ENCODE measurements around the gene EMC9. TPM values are rescaled to one million over a fixed set of nuclear protein-coding genes. Genes with fewer than 3 reads are reported as not detected.

Gene EMC9
- total RNA-seq, 4 donors from 2014 or later, result 13.6 to 18.8 (median 16.3) TPM

DNA sequence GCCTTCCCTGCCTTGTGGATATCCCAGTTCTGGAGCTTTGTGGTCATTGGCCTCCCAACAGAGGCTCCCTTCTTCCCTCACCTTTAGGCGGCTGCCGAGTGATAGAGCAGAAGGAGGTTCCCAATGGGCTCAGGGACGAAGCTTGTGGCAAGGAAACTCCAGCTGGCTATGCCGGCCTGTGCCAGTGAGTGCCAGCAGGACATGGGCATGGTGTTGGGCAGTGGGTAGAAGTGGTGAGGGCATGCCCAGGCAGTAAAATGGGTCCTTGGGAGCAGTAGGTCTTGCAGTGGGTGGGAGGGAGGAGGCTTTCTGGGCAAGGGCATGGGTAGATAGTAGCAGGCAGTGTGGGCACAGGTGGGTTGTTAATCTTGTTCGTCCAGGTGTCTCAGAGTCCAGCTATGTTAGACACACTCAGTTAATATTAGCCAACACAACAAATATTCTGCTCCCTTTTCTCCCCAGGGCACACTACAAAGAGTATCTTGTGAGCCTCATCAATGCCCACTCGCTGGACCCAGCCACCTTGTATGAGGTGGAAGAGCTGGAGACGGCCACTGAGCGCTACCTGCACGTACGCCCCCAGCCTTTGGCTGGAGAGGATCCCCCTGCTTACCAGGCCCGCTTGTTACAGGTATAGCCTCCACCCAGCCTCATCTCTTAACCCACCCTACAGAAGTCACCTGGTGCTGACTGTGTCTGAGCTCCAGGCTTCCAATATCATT lies 18.5 kb upstream of the EMC9 start:
- intact Hi-C loops (cut with DNase I; ENCODE audit: low total_unique reads) (loop anchor here (2.0 to 10.0 kb wide), 4 partner anchors 45 to 135 kb away; partner anchors contain the start of genes DCAF11, DHRS1, NOP9 and NRL), in situ Hi-C loops (cut with MboI; ENCODE audit: low sequenced_read_pairs in 4 of 4) (loop anchor here in 1 of 4 donors (5.0 kb wide), 1 partner anchor 103 kb away; no protein-coding TSS in a partner anchor)
- ATAC-seq (no peak), DNase-seq (no peak)
- H3K4me3 ChIP-seq, result no peak overlapping the region
- peaks cover 23 to 30% of the 10 kb centered on the region in 2 donors for H3K4me1 ChIP-seq
- peaks cover 0 to 74% of the 10 kb centered on the region in 2 donors for H3K36me3 ChIP-seq
- TF ChIP-seq CTCF (IDR thresholded peaks at IDR 0.05 in 4 of 5, conservative IDR thresholded peaks at IDR 0.05 in 1 of 5) (no peak), POLR2A (IDR thresholded peaks at IDR 0.05) (no peak)
- H3K27ac ChIP-seq, result peak overlapping the region; percentile 85 to 90 (median 89)
- no peaks in the 10 kb centered on the region for H3K27me3 ChIP-seq
- no peaks in the 10 kb centered on the region for H3K9me3 ChIP-seq

DNA sequence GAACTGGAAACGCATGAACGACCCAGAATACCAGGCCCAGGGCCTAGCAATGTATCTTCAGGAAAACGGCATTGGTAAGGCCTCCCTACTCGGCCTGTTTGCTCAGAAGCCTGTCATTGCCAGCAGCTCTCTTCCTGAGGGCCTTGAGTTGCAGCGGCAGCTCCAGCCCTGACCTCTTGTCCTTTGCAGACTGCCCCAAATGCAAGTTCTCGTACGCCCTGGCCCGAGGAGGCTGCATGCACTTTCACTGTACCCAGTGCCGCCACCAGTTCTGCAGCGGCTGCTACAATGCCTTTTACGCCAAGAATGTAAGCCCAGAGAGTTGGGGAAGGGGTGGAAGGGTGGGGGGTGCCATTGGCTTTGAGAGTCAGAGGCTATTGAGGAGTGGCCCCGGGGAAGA lies 15.9 kb upstream of the EMC9 start:
- Histone ChIP-seq H3K27me3 (no peaks in the 10 kb centered on the region), H3K4me3 (no peak overlapping the region), H3K36me3 (peaks cover 0 to 68% of the 10 kb centered on the region in 2 donors), H3K27ac (no peak overlapping the region), H3K4me1 (peaks cover 12 to 19% of the 10 kb centered on the region in 2 donors), H3K9me3 (no peaks in the 10 kb centered on the region)
- intact Hi-C loops (cut with DNase I; ENCODE audit: low total_unique reads), result no loop called here
- in situ Hi-C loops (cut with MboI; ENCODE audit: low sequenced_read_pairs in 4 of 4), result no loop called here
- TF ChIP-seq POLR2A (IDR thresholded peaks at IDR 0.05) (no peak), CTCF (IDR thresholded peaks at IDR 0.05 in 4 of 5, conservative IDR thresholded peaks at IDR 0.05 in 1 of 5) (no peak)
- no peak for DNase-seq
- ATAC-seq, result no peak

- intact Hi-C loops (cut with DNase I; ENCODE audit: low total_unique reads) (no loop called here), in situ Hi-C loops (cut with MboI; ENCODE audit: low sequenced_read_pairs in 4 of 4) (no loop called here)
- Histone ChIP-seq H3K36me3 (peaks cover 0 to 73% of the 10 kb centered on the region in 2 donors), H3K27ac (no peak overlapping the region), H3K27me3 (no peaks in the 10 kb centered on the region), H3K9me3 (no peaks in the 10 kb centered on the region), H3K4me3 (no peak overlapping the region), H3K4me1 (peaks cover 7 to 14% of the 10 kb centered on the region in 2 donors)
- ATAC-seq, result no peak
- no peak for DNase-seq
- TF ChIP-seq CTCF (IDR thresholded peaks at IDR 0.05 in 4 of 5, conservative IDR thresholded peaks at IDR 0.05 in 1 of 5) (no peak), POLR2A (IDR thresholded peaks at IDR 0.05) (no peak)
Observed at GRCh38 chr14:24156840-24157239, 15.4 kb upstream of the EMC9 start.

DNA sequence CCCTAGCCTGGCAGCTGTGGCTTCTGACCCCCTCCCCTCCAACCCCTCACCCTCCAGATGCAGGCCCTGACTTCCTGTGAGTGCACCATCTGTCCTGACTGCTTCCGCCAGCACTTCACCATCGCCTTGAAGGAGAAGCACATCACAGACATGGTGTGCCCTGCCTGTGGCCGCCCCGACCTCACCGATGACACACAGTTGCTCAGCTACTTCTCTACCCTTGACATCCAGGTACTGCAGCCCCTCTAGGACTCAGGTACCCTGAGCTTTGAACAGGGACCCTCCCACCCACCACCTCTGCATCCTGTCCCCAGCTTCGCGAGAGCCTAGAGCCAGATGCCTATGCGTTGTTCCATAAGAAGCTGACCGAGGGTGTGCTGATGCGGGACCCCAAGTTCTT lies 13.7 kb upstream of the EMC9 start:
- peaks cover 0 to 82% of the 10 kb centered on the region in 2 donors for H3K36me3 ChIP-seq
- DNase-seq (no peak), ATAC-seq (no peak)
- intact Hi-C loops (cut with DNase I; ENCODE audit: low total_unique reads) (no loop called here), in situ Hi-C loops (cut with MboI; ENCODE audit: low sequenced_read_pairs in 4 of 4) (no loop called here)
- H3K27me3 ChIP-seq, result no peaks in the 10 kb centered on the region
- no peak overlapping the region for H3K27ac ChIP-seq
- no peak overlapping the region for H3K4me3 ChIP-seq
- TF ChIP-seq CTCF (IDR thresholded peaks at IDR 0.05 in 4 of 5, conservative IDR thresholded peaks at IDR 0.05 in 1 of 5) (no peak), POLR2A (IDR thresholded peaks at IDR 0.05) (no peak)
- no peaks in the 10 kb centered on the region for H3K4me1 ChIP-seq
- H3K9me3 ChIP-seq, result no peaks in the 10 kb centered on the region
